ENCODE data around the gene MAP3K2.

MAP3K2 gene

DNA sequence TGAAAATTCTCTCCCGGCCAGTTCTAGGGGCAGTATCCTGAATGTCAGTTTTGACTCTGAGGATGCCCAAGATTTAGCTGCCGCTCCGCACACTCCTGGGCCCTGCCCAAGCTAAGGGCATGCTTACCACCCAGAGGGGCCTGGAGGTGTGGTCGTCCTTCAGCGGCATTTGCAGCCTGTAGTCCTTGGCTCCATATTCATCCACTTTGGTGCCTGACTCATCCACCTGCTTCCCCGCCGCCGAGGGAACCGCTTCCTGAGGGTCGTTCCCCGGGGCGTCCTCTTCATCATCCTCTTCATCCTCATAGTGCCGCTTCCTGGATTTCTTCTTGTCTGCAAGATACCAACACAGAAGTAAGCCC lies 94.4 kb downstream of the MAP3K2 start:
- ChIA-PET CTCF (interaction anchor here (1.8 kb wide), 1 partner anchor 96 kb away, joined by 7 read pairs; no protein-coding TSS in a partner anchor), POLR2A (interaction anchor here (0.6 to 1.9 kb wide), 37 partner anchors 9 to 233 kb away, joined by 3 to 15 read pairs (median 5); partner anchors contain the start of gene IWS1)
- DNase-seq (ENCODE audit: extremely low spot score): no peak
- TF ChIP-seq FOXK2 (IDR thresholded peaks at IDR 0.05) (no peak), FOXM1 (IDR thresholded peaks at IDR 0.05; ENCODE audit: borderline replicate concordance) (no peak), BHLHE40 (IDR thresholded peaks at IDR 0.05; ENCODE audit: borderline replicate concordance) (no peak), SUZ12 (IDR thresholded peaks at IDR 0.05) (no peak), NFRKB (IDR thresholded peaks at IDR 0.05) (no peak), ELF4 (IDR thresholded peaks at IDR 0.05) (no peak), PKNOX1 (IDR thresholded peaks at IDR 0.05) (no peak), FOXA1 (IDR thresholded peaks at IDR 0.05) (no peak), ARNT (IDR thresholded peaks at IDR 0.05) (no peak), L3MBTL2 (conservative IDR thresholded peaks at IDR 0.05) (no peak), ZNF384 (IDR thresholded peaks at IDR 0.05) (no peak), LEF1 (IDR thresholded peaks at IDR 0.05; ENCODE audit: borderline replicate concordance) (no peak), SP1 (IDR thresholded peaks at IDR 0.05) (no peak), HDGF (IDR thresholded peaks at IDR 0.05; ENCODE audit: borderline replicate concordance) (no peak), TARDBP (IDR thresholded peaks at IDR 0.05) (no peak), CTBP1 (IDR thresholded peaks at IDR 0.05; ENCODE audit: borderline replicate concordance) (no peak)

DNA sequence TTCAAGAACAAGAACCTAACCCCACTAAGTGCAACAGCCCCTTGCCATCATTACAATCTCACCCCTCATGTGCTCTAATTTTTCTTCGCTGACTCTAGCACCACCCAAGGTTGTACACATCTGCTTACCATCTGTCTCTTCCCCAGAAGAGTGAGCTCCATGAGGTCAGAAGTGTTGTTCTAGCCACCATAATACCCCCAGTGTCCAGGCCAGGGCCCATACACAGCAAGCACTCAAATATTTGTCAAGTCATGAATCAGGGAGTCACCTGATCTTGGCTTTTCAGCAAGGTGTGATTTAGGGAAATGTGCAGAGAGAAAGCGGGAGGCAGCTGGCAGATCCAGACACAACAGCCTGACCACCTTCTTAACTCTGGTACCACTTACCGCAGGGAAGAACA lies 99.5 kb downstream of the MAP3K2 start:
- CTCF ChIA-PET: no interaction called here
- POLR2A ChIA-PET: no interaction called here
- DNase-seq (ENCODE audit: extremely low spot score): no peak
- TF ChIP-seq L3MBTL2 (conservative IDR thresholded peaks at IDR 0.05) (no peak), FOXK2 (IDR thresholded peaks at IDR 0.05) (no peak), HDGF (IDR thresholded peaks at IDR 0.05; ENCODE audit: borderline replicate concordance) (no peak), CTBP1 (IDR thresholded peaks at IDR 0.05; ENCODE audit: borderline replicate concordance) (no peak)

DNA sequence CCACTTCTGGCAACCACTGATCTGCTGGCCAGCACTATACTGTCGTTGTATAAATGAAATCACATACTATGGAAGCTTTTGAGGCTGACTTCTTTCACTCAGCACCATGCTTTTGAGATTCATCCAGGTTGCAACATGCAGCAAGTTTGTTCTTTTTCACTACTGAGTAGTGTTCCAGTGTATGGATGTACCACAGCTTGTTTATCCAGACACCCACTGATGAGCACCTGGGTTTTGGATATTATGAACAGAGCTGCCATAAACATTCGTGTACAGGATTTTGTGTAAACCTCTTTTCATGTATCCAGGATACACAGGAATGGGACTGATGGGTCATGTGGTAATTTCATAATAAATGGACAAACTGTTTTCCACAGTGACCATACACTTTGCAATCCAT lies 104.5 kb downstream of the MAP3K2 start:
- ChIA-PET CTCF (no interaction called here), POLR2A (interaction anchor here (2.5 to 3.1 kb wide), 2 partner anchors 10 to 11 kb away, joined by 9 to 14 read pairs; partner anchors contain the start of gene ERCC3)
- DNase-seq (ENCODE audit: extremely low spot score): no peak
- no peak for TF ChIP-seq NFRKB (IDR thresholded peaks at IDR 0.05)
- TF ChIP-seq FOXM1 (IDR thresholded peaks at IDR 0.05; ENCODE audit: borderline replicate concordance): no peak
- no peak for TF ChIP-seq ELF4 (IDR thresholded peaks at IDR 0.05)
- no peak for TF ChIP-seq ZNF384 (IDR thresholded peaks at IDR 0.05)
- TF ChIP-seq SUZ12 (IDR thresholded peaks at IDR 0.05): no peak
- TF ChIP-seq ARNT (IDR thresholded peaks at IDR 0.05): no peak

DNA sequence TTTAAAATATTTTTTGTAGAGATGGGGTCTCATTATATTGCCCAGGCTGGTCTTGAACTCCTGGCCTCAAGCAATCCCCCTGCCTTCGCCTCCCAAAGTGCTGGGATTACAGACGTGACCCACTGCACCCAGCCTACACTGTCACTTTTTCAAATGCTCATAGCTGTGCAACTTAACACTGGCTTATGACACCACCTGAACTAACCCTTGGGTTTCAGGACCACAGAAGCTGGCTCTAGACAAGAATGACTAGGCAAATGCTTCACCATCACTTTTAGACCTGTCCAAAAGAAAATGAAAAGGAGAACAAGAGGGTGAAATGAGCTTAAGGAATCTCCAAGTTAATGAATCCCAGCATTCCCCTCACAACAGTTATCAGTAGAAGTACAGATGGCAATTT lies 107.1 kb downstream of the MAP3K2 start:
- DNase-seq (ENCODE audit: extremely low spot score): no peak
- TF ChIP-seq ARNT (IDR thresholded peaks at IDR 0.05) (no peak), ELF4 (IDR thresholded peaks at IDR 0.05) (no peak), FOXK2 (IDR thresholded peaks at IDR 0.05) (no peak), BHLHE40 (IDR thresholded peaks at IDR 0.05; ENCODE audit: borderline replicate concordance) (no peak), FOXA1 (IDR thresholded peaks at IDR 0.05) (no peak), TARDBP (IDR thresholded peaks at IDR 0.05) (no peak)
- ChIA-PET CTCF (no interaction called here), POLR2A (interaction anchor here (3.1 kb wide), 1 partner anchor 13 kb away, joined by 14 read pairs; the partner anchor contains the start of gene ERCC3)

- POLR2A ChIA-PET: no interaction called here
- no peak for DNase-seq (ENCODE audit: extremely low spot score)
- TF ChIP-seq BHLHE40 (IDR thresholded peaks at IDR 0.05; ENCODE audit: borderline replicate concordance): no peak
- no peak for TF ChIP-seq LEF1 (IDR thresholded peaks at IDR 0.05; ENCODE audit: borderline replicate concordance)
- CTCF ChIA-PET: no interaction called here
Measured at GRCh38 chr2:127279781-127280180, 108.0 kb downstream of the MAP3K2 start.

- no peak for DNase-seq (ENCODE audit: extremely low spot score)
- no peak for TF ChIP-seq PKNOX1 (IDR thresholded peaks at IDR 0.05)
- no peak for TF ChIP-seq FOXM1 (IDR thresholded peaks at IDR 0.05; ENCODE audit: borderline replicate concordance)
- TF ChIP-seq CTBP1 (IDR thresholded peaks at IDR 0.05; ENCODE audit: borderline replicate concordance): no peak
- TF ChIP-seq ARNT (IDR thresholded peaks at IDR 0.05): no peak
- no peak for TF ChIP-seq HDGF (IDR thresholded peaks at IDR 0.05; ENCODE audit: borderline replicate concordance)
- TF ChIP-seq FOXA1 (IDR thresholded peaks at IDR 0.05): no peak
- no peak for TF ChIP-seq ELF4 (IDR thresholded peaks at IDR 0.05)
- no peak for TF ChIP-seq NFRKB (IDR thresholded peaks at IDR 0.05)
- TF ChIP-seq ZNF384 (IDR thresholded peaks at IDR 0.05): no peak
- no peak for TF ChIP-seq LEF1 (IDR thresholded peaks at IDR 0.05; ENCODE audit: borderline replicate concordance)
- no peak for TF ChIP-seq FOXK2 (IDR thresholded peaks at IDR 0.05)
- no peak for TF ChIP-seq TARDBP (IDR thresholded peaks at IDR 0.05)
- TF ChIP-seq BHLHE40 (IDR thresholded peaks at IDR 0.05; ENCODE audit: borderline replicate concordance): no peak
- TF ChIP-seq SP1 (IDR thresholded peaks at IDR 0.05): no peak
- TF ChIP-seq SUZ12 (IDR thresholded peaks at IDR 0.05): no peak
- no peak for TF ChIP-seq L3MBTL2 (conservative IDR thresholded peaks at IDR 0.05)
- ChIA-PET POLR2A (interaction anchor here (2.6 kb wide), 1 partner anchor 15 kb away, joined by 15 read pairs; the partner anchor contains the start of gene ERCC3), CTCF (no interaction called here)
Measured at GRCh38 chr2:127278959-127279358, 108.8 kb downstream of the MAP3K2 start.

- TF ChIP-seq FOXK2 (IDR thresholded peaks at IDR 0.05): no peak
- TF ChIP-seq FOXM1 (IDR thresholded peaks at IDR 0.05; ENCODE audit: borderline replicate concordance): no peak
- no peak for TF ChIP-seq LEF1 (IDR thresholded peaks at IDR 0.05; ENCODE audit: borderline replicate concordance)
- no peak for TF ChIP-seq SP1 (IDR thresholded peaks at IDR 0.05)
- TF ChIP-seq ARNT (IDR thresholded peaks at IDR 0.05): no peak
- no peak for TF ChIP-seq ZNF384 (IDR thresholded peaks at IDR 0.05)
- TF ChIP-seq BHLHE40 (IDR thresholded peaks at IDR 0.05; ENCODE audit: borderline replicate concordance): no peak
- TF ChIP-seq FOXA1 (IDR thresholded peaks at IDR 0.05): no peak
- no peak for TF ChIP-seq PKNOX1 (IDR thresholded peaks at IDR 0.05)
- no peak for TF ChIP-seq ELF4 (IDR thresholded peaks at IDR 0.05)
- no peak for TF ChIP-seq NFRKB (IDR thresholded peaks at IDR 0.05)
- TF ChIP-seq HDGF (IDR thresholded peaks at IDR 0.05; ENCODE audit: borderline replicate concordance): no peak
- no peak for TF ChIP-seq TARDBP (IDR thresholded peaks at IDR 0.05)
- TF ChIP-seq SUZ12 (IDR thresholded peaks at IDR 0.05): no peak
- no peak for TF ChIP-seq L3MBTL2 (conservative IDR thresholded peaks at IDR 0.05)
- no peak for TF ChIP-seq CTBP1 (IDR thresholded peaks at IDR 0.05; ENCODE audit: borderline replicate concordance)
- ChIA-PET CTCF (no interaction called here), POLR2A (interaction anchor here (2.6 kb wide), 1 partner anchor 17 kb away, joined by 15 read pairs; the partner anchor contains the start of gene ERCC3)
- DNase-seq (ENCODE audit: extremely low spot score): no peak
Measured at GRCh38 chr2:127277028-127277427, 110.7 kb downstream of the MAP3K2 start.

Measured in HEK293T (cell line).